Lower lobe of right lung (tissue), 2 donors: ENCODE results near the gene KCTD12. TPM values are rescaled to one million over a fixed set of nuclear protein-coding genes. Genes with fewer than 3 reads are reported as not detected.

Experiments used
- ATAC-seq, 2 donors: fragments of 200-7000 bp; cut with Tn5 transposase; one replicate each; pipeline ENCODE4 v1.9.1; 2020 to 2022; ENCODE audit warnings: mild to moderate bottlenecking in 2 of 2, moderate library complexity in 2 of 2
- DNase-seq: peaks from one replicate; pipeline ENCODE4 v3.0.0-alpha.2; 2020
- H3K27ac ChIP-seq: fragments of 200-600 bp; one replicate; pipeline ENCODE4 v1.8.0; 2022
- H3K27me3 ChIP-seq: fragments of 200-600 bp; one replicate; pipeline ENCODE4 v1.8.0; 2022; ENCODE audit warnings: low read depth
- H3K36me3 ChIP-seq: fragments of 200-600 bp; one replicate; pipeline ENCODE4 v1.8.0; 2022; ENCODE audit warnings: mild to moderate bottlenecking
- H3K4me1 ChIP-seq: fragments of 200-600 bp; one replicate; pipeline ENCODE4 v1.8.0; 2022
- H3K4me3 ChIP-seq: fragments of 200-600 bp; one replicate; pipeline ENCODE4 v1.8.0; 2022; ENCODE audit warnings: mild to moderate bottlenecking
- H3K9me3 ChIP-seq: fragments of 200-600 bp; one replicate; pipeline ENCODE4 v1.8.0; 2022
- CTCF ChIP-seq: fragments of 200-600 bp; IDR thresholded peaks from one replicate; pipeline ENCODE4 v1.8.0; 2022; ENCODE audit warnings: antibody characterized with exemption, mild to moderate bottlenecking
- intact Hi-C: fragments of 100-400 bp; cut with DNase I; formaldehyde crosslinking; loops from one replicate; pipeline ENCODE4 v1.11.0; 2022
- long read RNA-seq: library from polyadenylated mRNA; unstranded; transcript quantifications from one replicate; pipeline ENCODE4 v2.0.0, GENCODE V29; 2021
- total RNA-seq: library from RNA; stranded (reverse); fragmentation: NEBNext Ultra II Directional; extraction: Animal tissue kit (Norgen Biotek cat#: 25700); gene quantifications from one replicate; pipeline ENCODE4 v1.2.1, GENCODE V29; 2021
- donor health status: DM: no; HTN: yes; CAD: no; lungs with severe emphysema.

KCTD12 gene
- 162 TPM for total RNA-seq
- long read RNA-seq, full-length matches to known transcripts, result 27 of 27 reads
- long read RNA-seq, partial matches to known transcripts, result 0 of 27 reads
- long read RNA-seq, other reads (novel, unspliced or antisense), result 0 of 27 reads

- intact Hi-C loops, result no loop called here
- Histone ChIP-seq H3K36me3 (no peaks in the 10 kb centered on the region), H3K27ac (peak within 1 kb of the TSS; percentile 94), H3K9me3 (no peaks in the 10 kb centered on the region), H3K4me1 (peaks cover 12% of the 10 kb centered on the region), H3K4me3 (peak within 1 kb of the TSS; percentile 80), H3K27me3 (no peaks in the 10 kb centered on the region)
- peak; percentile 88 to 91 for ATAC-seq
- no peak for TF ChIP-seq CTCF
- peak; percentile 94 for DNase-seq
These were observed at the start of gene KCTD12 for GRCh38 chr13:76886292-76887075. TSS of gene KCTD12 (minus strand) at chr13:76886405. CDS start at chr13:76886148, 257 bp downstream.

GRCh38 chr13:76934671-76935070 lies 48.5 kb upstream of the KCTD12 start:
- DNase-seq, result no peak
- H3K4me1 ChIP-seq, result no peaks in the 10 kb centered on the region
- H3K27ac ChIP-seq, result no peak overlapping the region
- no peaks in the 10 kb centered on the region for H3K27me3 ChIP-seq
- H3K36me3 ChIP-seq, result no peaks in the 10 kb centered on the region
- intact Hi-C loops, result no loop called here
- H3K4me3 ChIP-seq, result no peak overlapping the region
- ATAC-seq, result no peak
- peaks cover 10% of the 10 kb centered on the region for H3K9me3 ChIP-seq
- TF ChIP-seq CTCF, result no peak

- H3K27ac ChIP-seq, result no peak overlapping the region
- no peak overlapping the region for H3K4me3 ChIP-seq
- H3K27me3 ChIP-seq, result no peaks in the 10 kb centered on the region
- ATAC-seq (no peak), DNase-seq (no peak)
- H3K4me1 ChIP-seq, result no peaks in the 10 kb centered on the region
- peaks cover 10% of the 10 kb centered on the region for H3K9me3 ChIP-seq
- no peak for TF ChIP-seq CTCF
- intact Hi-C loops, result no loop called here
- H3K36me3 ChIP-seq, result no peaks in the 10 kb centered on the region
These were observed 45.9 kb upstream of the KCTD12 start for GRCh38 chr13:76932076-76932475.

- no peak for DNase-seq
- no peak for TF ChIP-seq CTCF
- H3K4me3 ChIP-seq, result no peak overlapping the region
- no peak for ATAC-seq
- H3K27ac ChIP-seq, result no peak overlapping the region
- H3K36me3 ChIP-seq, result no peaks in the 10 kb centered on the region
- intact Hi-C loops, result no loop called here
- H3K27me3 ChIP-seq, result no peaks in the 10 kb centered on the region
- H3K4me1 ChIP-seq, result no peaks in the 10 kb centered on the region
- peaks cover 10% of the 10 kb centered on the region for H3K9me3 ChIP-seq
These were observed 43.7 kb upstream of the KCTD12 start for GRCh38 chr13:76929851-76930374.

GRCh38 chr13:76929320-76929719 lies 43.1 kb upstream of the KCTD12 start:
- peaks cover 10% of the 10 kb centered on the region for H3K9me3 ChIP-seq
- TF ChIP-seq CTCF, result no peak
- H3K27me3 ChIP-seq, result no peaks in the 10 kb centered on the region
- H3K36me3 ChIP-seq, result no peaks in the 10 kb centered on the region
- DNase-seq (no peak), ATAC-seq (no peak)
- H3K4me3 ChIP-seq, result no peak overlapping the region
- no peaks in the 10 kb centered on the region for H3K4me1 ChIP-seq
- intact Hi-C loops, result no loop called here
- no peak overlapping the region for H3K27ac ChIP-seq
